NB4 (cell line): ENCODE results near the gene MRS2.

Experiments
- DNase-seq: peaks from one replicate; pipeline ENCODE4 v3.0.0; 2010; ENCODE audit warnings: low read depth
- H3K4me3 ChIP-seq: one replicate; pipeline ENCODE4 v1.5.1; 2011; ENCODE audit warnings: mild to moderate bottlenecking, low read depth, low read length, moderate library complexity
- MYC ChIP-seq: IDR thresholded peaks from 2 replicates; pipeline ENCODE4 v1.6.1; 2011; ENCODE audit warnings: low read depth, low read length
- POLR2A ChIP-seq: IDR thresholded peaks from 2 replicates; pipeline ENCODE4 v1.6.1; 2011; ENCODE audit warnings: mild to moderate bottlenecking; ENCODE audit not compliant: insufficient read length; ENCODE audit errors: extremely low read depth
- TF ChIP-seq, protein P1 (sequence below): IDR thresholded peaks from 2 replicates; pipeline ENCODE4 v1.6.1; 2011; ENCODE audit warnings: low read depth, low read length
- TF ChIP-seq, protein P2 (sequence below): IDR thresholded peaks from one replicate; pipeline ENCODE4 v1.5.1; 2012; ENCODE audit warnings: low read depth, low read length

The MRS2 gene

DNA sequence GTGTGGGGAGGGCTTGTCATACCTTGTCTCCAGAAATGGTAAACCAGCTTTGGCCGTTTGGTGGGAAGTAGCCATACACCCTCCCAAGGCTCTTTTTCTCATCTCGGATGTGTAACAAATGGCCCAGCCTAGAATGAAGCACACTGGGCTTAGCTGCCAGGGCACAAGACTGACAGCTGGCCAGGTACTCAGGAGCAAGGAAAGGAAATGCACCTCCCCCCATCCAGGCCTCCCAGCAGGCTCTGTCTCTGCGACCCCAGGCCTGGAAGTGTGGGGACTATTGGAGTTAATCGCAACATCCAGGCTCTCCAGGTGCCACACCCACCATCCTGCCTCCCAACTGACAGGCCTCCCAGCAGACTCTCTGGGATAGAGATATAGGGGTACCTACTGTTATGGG, 43.0 kb downstream of the MRS2 start:
- TF ChIP-seq POLR2A (no peak), MYC (no peak)
- TF ChIP-seq, protein P1, sequence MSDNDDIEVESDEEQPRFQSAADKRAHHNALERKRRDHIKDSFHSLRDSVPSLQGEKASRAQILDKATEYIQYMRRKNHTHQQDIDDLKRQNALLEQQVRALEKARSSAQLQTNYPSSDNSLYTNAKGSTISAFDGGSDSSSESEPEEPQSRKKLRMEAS, result no peak
- TF ChIP-seq, protein P2, sequence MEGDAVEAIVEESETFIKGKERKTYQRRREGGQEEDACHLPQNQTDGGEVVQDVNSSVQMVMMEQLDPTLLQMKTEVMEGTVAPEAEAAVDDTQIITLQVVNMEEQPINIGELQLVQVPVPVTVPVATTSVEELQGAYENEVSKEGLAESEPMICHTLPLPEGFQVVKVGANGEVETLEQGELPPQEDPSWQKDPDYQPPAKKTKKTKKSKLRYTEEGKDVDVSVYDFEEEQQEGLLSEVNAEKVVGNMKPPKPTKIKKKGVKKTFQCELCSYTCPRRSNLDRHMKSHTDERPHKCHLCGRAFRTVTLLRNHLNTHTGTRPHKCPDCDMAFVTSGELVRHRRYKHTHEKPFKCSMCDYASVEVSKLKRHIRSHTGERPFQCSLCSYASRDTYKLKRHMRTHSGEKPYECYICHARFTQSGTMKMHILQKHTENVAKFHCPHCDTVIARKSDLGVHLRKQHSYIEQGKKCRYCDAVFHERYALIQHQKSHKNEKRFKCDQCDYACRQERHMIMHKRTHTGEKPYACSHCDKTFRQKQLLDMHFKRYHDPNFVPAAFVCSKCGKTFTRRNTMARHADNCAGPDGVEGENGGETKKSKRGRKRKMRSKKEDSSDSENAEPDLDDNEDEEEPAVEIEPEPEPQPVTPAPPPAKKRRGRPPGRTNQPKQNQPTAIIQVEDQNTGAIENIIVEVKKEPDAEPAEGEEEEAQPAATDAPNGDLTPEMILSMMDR, result no peak
- no peak for DNase-seq
- H3K4me3 ChIP-seq, result no peak overlapping the region

DNA sequence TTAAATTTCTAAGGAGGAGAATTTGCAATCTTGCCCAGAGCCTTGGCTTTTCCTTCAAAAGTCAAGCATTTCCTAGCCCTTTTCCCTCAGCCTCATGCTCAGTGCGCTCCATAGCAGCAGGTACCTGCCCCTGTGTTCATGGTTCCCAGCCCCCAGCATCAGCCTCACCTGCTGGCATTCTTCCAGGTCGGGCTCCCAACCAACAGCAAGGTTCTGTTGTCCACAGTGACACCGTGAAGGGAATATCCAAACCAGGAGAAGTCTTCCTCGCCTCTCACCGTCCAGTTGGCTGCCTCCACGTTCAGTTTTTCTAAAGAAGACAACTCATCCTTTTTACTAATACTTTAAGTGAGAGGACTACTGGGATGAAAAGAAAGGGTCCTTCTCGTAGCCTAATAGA, 43.9 kb downstream of the MRS2 start:
- DNase-seq, result no peak
- no peak for TF ChIP-seq POLR2A
- TF ChIP-seq, protein P2, result no peak
- TF ChIP-seq MYC, result no peak
- TF ChIP-seq, protein P1, result no peak
- H3K4me3 ChIP-seq, result no peak overlapping the region

DNA sequence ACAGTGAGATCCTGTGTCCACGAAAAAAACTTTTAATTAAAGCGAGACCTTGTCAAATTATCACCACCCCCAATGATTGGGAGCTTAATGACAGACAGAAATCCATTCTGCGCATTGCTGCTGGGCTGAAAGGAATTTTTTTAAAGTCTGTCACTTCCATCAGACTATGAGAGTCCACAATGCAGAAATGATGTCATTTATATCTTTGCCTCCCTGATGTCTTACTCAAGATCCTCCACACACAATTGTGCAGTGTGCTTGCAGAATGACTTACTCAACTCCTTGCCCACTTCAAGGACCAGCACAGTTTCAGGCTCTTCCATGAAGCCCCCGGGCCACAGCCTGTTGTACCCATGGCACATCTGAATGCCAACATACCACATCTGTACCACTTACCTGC, 45.7 kb downstream of the MRS2 start:
- TF ChIP-seq, protein P1, result no peak
- TF ChIP-seq, protein P2, result no peak
- TF ChIP-seq MYC (no peak), POLR2A (no peak)
- DNase-seq, result no peak
- H3K4me3 ChIP-seq, result no peak overlapping the region

DNA sequence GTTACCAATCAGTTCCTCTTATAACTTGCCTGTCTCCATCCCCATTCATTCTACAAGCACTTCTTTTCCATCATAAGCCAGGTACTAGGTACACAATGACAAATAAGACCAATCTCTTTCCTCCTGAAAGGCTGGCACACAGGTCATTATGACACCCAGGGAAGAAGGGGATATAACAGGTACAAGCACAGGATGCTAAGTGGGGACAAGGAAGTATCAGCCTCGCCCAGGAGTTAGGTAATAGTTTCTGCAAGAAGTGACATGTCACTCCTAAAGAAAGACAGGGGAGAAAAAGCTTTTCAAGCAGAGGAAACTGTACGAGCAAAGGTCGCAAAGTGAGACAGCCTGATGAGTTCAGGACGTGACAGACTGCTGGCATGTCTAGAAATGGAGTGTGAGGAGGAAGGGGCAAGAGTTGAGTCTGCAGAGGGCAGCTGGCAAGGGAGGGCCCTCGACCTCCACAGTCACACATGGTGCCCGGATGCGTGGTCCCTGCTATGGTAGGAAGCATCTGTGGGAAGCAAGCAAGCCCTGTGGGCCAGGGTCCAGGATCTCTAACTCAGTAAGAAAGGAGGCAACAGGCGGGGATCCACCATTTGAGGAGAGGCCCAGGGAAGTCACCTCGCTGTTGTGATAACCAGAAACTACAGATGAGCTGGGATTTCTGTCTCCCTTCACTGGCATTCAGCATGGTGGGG, 46.2 kb downstream of the MRS2 start:
- H3K4me3 ChIP-seq, result no peak overlapping the region
- TF ChIP-seq POLR2A (no peak), MYC (no peak)
- TF ChIP-seq, protein P2, result no peak
- TF ChIP-seq, protein P1, result no peak
- no peak for DNase-seq

DNA sequence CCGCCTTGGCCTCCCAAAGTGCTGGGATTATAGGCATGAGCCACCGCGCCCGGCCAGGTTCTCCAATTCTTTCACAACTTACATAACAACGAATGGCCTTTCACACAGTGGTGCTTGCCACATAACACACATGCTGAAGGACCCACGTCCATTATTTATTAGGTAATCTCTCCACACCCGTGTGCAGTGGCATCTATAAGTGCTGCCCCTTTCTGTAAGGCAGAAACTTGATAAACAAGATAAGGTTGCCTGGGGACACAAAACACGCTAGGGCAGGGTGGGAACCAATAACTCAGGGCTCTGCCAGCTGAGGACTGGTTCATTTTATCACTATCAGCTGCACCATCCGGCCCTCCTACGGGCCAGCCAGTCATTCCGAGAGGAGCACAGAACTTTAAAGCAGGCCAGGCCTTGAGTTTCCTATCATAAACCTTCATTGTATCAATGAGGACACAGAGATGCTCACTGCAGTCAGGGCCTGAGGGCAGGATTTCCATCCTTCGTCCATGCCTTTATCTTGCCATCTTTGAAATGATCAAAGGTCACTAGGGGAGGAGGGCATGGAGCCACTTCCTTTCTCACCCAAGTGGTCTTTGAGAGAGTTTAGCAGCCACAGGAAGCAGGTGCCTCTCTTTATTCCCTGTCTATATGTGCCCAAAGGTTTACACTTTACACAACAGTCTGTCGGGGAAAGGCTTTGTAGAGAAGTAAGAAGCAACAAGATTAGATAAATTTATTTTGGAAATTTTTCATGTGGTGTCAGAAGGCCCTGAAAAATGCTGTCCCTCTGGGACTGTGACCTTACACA, 49.0 kb downstream of the MRS2 start:
- no peak for DNase-seq
- H3K4me3 ChIP-seq, result no peak overlapping the region
- TF ChIP-seq POLR2A (no peak), MYC (no peak)
- TF ChIP-seq, protein P1, result no peak
- TF ChIP-seq, protein P2, result no peak
